ENCODE data around the gene FAM174B.

- no peak for TF ChIP-seq CTCF (IDR thresholded peaks at IDR 0.05)
- TF ChIP-seq POLR2A (IDR thresholded peaks at IDR 0.05), result no peak
- TF ChIP-seq POLR2AphosphoS5 (IDR thresholded peaks at IDR 0.05; ENCODE audit: insufficient read depth in 1 of 2, low read depth in 1 of 2), result no peak
Measured at GRCh38 chr15:92569778-92570177, 85.8 kb downstream of the FAM174B start.
